B cell (primary cell): ENCODE results near the gene ANKRD13C. TPM values are rescaled to one million over a fixed set of nuclear protein-coding genes. Genes with fewer than 3 reads are reported as not detected.

ENCODE experiments used
- ATAC-seq: fragments of 200-7000 bp; cut with Tn5 transposase; one replicate; pipeline ENCODE4 v1.10.0; 2021; ENCODE audit warnings: low read depth, mild to moderate bottlenecking, moderate number of reproducible peaks, moderate library complexity
- CTCF ChIA-PET: fragments of 350-600 bp; sonication (Branson Sonifier 250); formaldehyde crosslinking; loops from one replicate; lab custom pipeline; 2021; ENCODE audit warnings: antibody characterized with exemption, inconsistent platforms; lab: Charles Lee
- POLR2A ChIA-PET: fragments of 350-600 bp; sonication (Branson Sonifier 250); formaldehyde crosslinking; loops from one replicate; lab custom pipeline; 2021; ENCODE audit warnings: antibody characterized with exemption; lab: Charles Lee
- DNase-seq: peaks from one replicate; pipeline ENCODE4 v3.0.0; 2013
- H2AFZ ChIP-seq: 2 replicates; pipeline ENCODE4 v1.6.1; 2012; ENCODE audit warnings: mild to moderate bottlenecking, low read depth, low read length; ENCODE audit not compliant: insufficient read depth, poor library complexity, severe bottlenecking
- H3K27ac ChIP-seq, 2 donors: 1 replicate in 1 of 2; 2 replicates in 1 of 2; pipeline ENCODE4 v1.5.1; 2012 to 2013; ENCODE audit warnings: low read length in 2 of 2, mild to moderate bottlenecking in 2 of 2, moderate library complexity in 1 of 2
- H3K27me3 ChIP-seq, 4 experiments: fragments of 200-600 bp in 1 of 4; sonication (generic) in 1 of 4; replicated peaks in 1 of 4; 1 replicate in 2 of 4; 2 replicates in 2 of 4; pipeline versions ENCODE4 v1.6.1 to v1.7.0; 2013 to 2016; ENCODE audit warnings: low read length in 3 of 4, mild to moderate bottlenecking in 2 of 4, mixed read lengths in 1 of 4, moderate library complexity in 1 of 4; ENCODE audit not compliant: insufficient read depth in 4 of 4, control insufficient read depth in 3 of 4; ENCODE audit errors: control extremely low read depth in 1 of 4
- H3K36me3 ChIP-seq, 2 experiments: replicated peaks in 1 of 2; 1 replicate in 1 of 2; 2 replicates in 1 of 2; pipeline versions ENCODE4 v1.6.1 to v1.7.1; 2013; ENCODE audit warnings: low read length in 1 of 2; ENCODE audit not compliant: insufficient read depth in 2 of 2, control insufficient read depth in 1 of 2; ENCODE audit errors: control extremely low read depth in 1 of 2, extremely low read depth in 1 of 2
- H3K4me1 ChIP-seq, 2 donors: fragments of 200-600 bp in 1 of 2; sonication (generic) in 1 of 2; 1 replicate in 1 of 2; 2 replicates in 1 of 2; pipeline versions ENCODE4 v1.5.1 to v1.6.1; 2013 to 2017; ENCODE audit warnings: low read length in 2 of 2; ENCODE audit not compliant: control insufficient read depth in 2 of 2, insufficient read depth in 2 of 2
- H3K4me2 ChIP-seq: replicated peaks from 2 replicates; pipeline ENCODE3; 2012; ENCODE audit warnings: mild to moderate bottlenecking, low read depth, low read length; ENCODE audit not compliant: poor library complexity, severe bottlenecking
- H3K4me3 ChIP-seq, 5 experiments: fragments of 200-600 bp in 1 of 5; sonication (generic) in 1 of 5; 1 replicate in 3 of 5; 2 replicates in 2 of 5; pipeline versions ENCODE4 v1.5.1 to v1.7.0; 2011 to 2016; ENCODE audit warnings: low read length in 4 of 5, mild to moderate bottlenecking in 4 of 5, low read depth in 2 of 5, control low read depth in 1 of 5, moderate library complexity in 1 of 5; ENCODE audit not compliant: insufficient read depth in 1 of 5; ENCODE audit errors: control extremely low read depth in 1 of 5, extremely low read depth in 1 of 5
- H3K79me2 ChIP-seq: fragments of 200-600 bp; sonication (generic); one replicate; pipeline ENCODE4 v1.6.0; 2016; ENCODE audit warnings: low read length; ENCODE audit not compliant: control insufficient read depth, insufficient read depth
- H3K9ac ChIP-seq: fragments of 200-600 bp; sonication (generic); 2 replicates; pipeline ENCODE4 v1.6.1; 2017; ENCODE audit warnings: mild to moderate bottlenecking, low read length, moderate library complexity
- H3K9me3 ChIP-seq, 3 donors: one replicate each; pipeline versions ENCODE4 v1.6.1 to v1.7.1; 2013; ENCODE audit warnings: low read length in 2 of 3; ENCODE audit not compliant: control insufficient read depth in 2 of 3, insufficient read depth in 1 of 3; ENCODE audit errors: control extremely low read depth in 1 of 3
- H4K20me1 ChIP-seq: 2 replicates; pipeline ENCODE4 v1.6.0; 2012; ENCODE audit warnings: mild to moderate bottlenecking, low read length; ENCODE audit not compliant: insufficient read depth, control insufficient read depth, poor library complexity, severe bottlenecking
- H3K27ac Mint-ChIP-seq: one replicate; pipeline ENCODE4 v1.8.0; 2021; ENCODE audit warnings: mixed read lengths
- H3K27me3 Mint-ChIP-seq: one replicate; pipeline ENCODE4 v1.8.0; 2021; ENCODE audit warnings: mixed read lengths
- H3K4me1 Mint-ChIP-seq: one replicate; pipeline ENCODE4 v1.8.0; 2021; ENCODE audit warnings: mixed read lengths
- H3K4me3 Mint-ChIP-seq: one replicate; pipeline ENCODE4 v1.8.0; 2021; ENCODE audit warnings: mixed read lengths
- H3K9me3 Mint-ChIP-seq: one replicate; pipeline ENCODE4 v1.8.0; 2022; ENCODE audit warnings: mixed read lengths; ENCODE audit not compliant: insufficient read depth
- CTCF ChIP-seq: fragments of 200-600 bp; IDR thresholded peaks from one replicate; pipeline ENCODE4 v1.8.0; 2022; ENCODE audit warnings: antibody characterized with exemption, mild to moderate bottlenecking
- EZH2 ChIP-seq: IDR thresholded peaks from 2 replicates; pipeline ENCODE4 v1.6.1; 2012; ENCODE audit warnings: borderline replicate concordance, low read depth, mild to moderate bottlenecking, moderate library complexity, low read length; ENCODE audit not compliant: insufficient read depth, poor library complexity, severe bottlenecking
- WGBS: methylation state at CpG from one replicate; pipeline ENCODE4 v1.1.5; 2013; ENCODE audit warnings: missing lambda C conversion rate; ENCODE audit not compliant: insufficient coverage; 5-methylcytosine and 5-hydroxymethylcytosine counted together
- intact Hi-C: fragments of 100-400 bp; cut with micrococcal nuclease; formaldehyde crosslinking; loops from one replicate; pipeline ENCODE4 v1.10.0; 2022
- polyA plus RNA-seq: library from polyadenylated mRNA; depleted of rRNA; stranded (reverse); fragments of >200 nt; gene quantifications from 2 replicates; pipeline ENCODE4 v1.2.3, GENCODE V29; 2012
- total RNA-seq, 2 donors: library from RNA; stranded (reverse); fragments of 120-200 nt in 1 of 2; gene quantifications; 1 replicate in 1 of 2; 2 replicates in 1 of 2; pipeline versions ENCODE4 v1.2.3 to v1.2.4, GENCODE V29; 2013 to 2022

ANKRD13C gene
- total and polyA plus RNA-seq, 2 donors (not counting 1 experiment from before 2014, with no cell fraction given), result 7.9 to 29.9 TPM

GRCh38 chr1:70224954-70225353 lies 129.6 kb downstream of the ANKRD13C start:
- no peak overlapping the region for H3K4me3 ChIP-seq
- no peak overlapping the region for H3K4me3 Mint-ChIP-seq
- POLR2A ChIA-PET, result no interaction called here

More at GRCh38 chr1:70224954-70225353, 129.6 kb downstream of the ANKRD13C start:
- Mint-ChIP-seq H3K4me1 (peaks cover 59% of the 10 kb centered on the region), H3K27ac (no peak overlapping the region), H3K27me3 (no peaks in the 10 kb centered on the region), H3K9me3 (no peaks in the 10 kb centered on the region)
- Histone ChIP-seq H3K4me2 (no peak overlapping the region), H3K9ac (no peak overlapping the region), H3K9me3 (no peaks in the 10 kb centered on the region), H2AFZ (no peak overlapping the region), H3K27ac (peak overlapping the region in 1 of 2 donors; percentile 2), H3K79me2 (peaks cover 72% of the 10 kb centered on the region), H4K20me1 (peaks cover 27% of the 10 kb centered on the region), H3K27me3 (no peaks in the 10 kb centered on the region), H3K4me1 (peaks cover 11 to 27% of the 10 kb centered on the region in 2 donors), H3K36me3 (peaks cover 4 to 42% of the 10 kb centered on the region in 2 experiments)
- intact Hi-C loops, result no loop called here
- no peak for DNase-seq
- no CpG with 5 or more reads among the region's 2 CpGs for WGBS
- CTCF ChIA-PET, result no interaction called here
- no peak for ATAC-seq
- TF ChIP-seq CTCF (no peak), EZH2 (no peak)
